RWPE1 (cell line): ENCODE results near the gene SHISA7.

Experiments used
- CTCF ChIA-PET: fragments of 350-600 bp; sonication (Branson Sonifier 250); formaldehyde crosslinking; extraction: SDS; loops from one replicate; lab custom pipeline; 2021; lab: Yijun Ruan, JAX
- POLR2A ChIA-PET: fragments of 400-600 bp; formaldehyde crosslinking; extraction: SDS; loops from one replicate; lab custom pipeline; 2020; ENCODE audit warnings: antibody characterized with exemption; ENCODE audit not compliant: low non-redundant PET; lab: Yijun Ruan, JAX
- DNase-seq: peaks from one replicate; pipeline ENCODE4 v3.0.0; 2012; ENCODE audit warnings: low spot score
- H3K27ac ChIP-seq: fragments of 450-650 bp; 2 replicates; pipeline ENCODE4 v1.5.1; 2017
- TF ChIP-seq, protein P1 (sequence below): fragments of 450-650 bp; conservative IDR thresholded peaks from 2 replicates; pipeline ENCODE4 v1.5.1; 2017; ENCODE audit warnings: low read depth, mild to moderate bottlenecking

Gene SHISA7

DNA sequence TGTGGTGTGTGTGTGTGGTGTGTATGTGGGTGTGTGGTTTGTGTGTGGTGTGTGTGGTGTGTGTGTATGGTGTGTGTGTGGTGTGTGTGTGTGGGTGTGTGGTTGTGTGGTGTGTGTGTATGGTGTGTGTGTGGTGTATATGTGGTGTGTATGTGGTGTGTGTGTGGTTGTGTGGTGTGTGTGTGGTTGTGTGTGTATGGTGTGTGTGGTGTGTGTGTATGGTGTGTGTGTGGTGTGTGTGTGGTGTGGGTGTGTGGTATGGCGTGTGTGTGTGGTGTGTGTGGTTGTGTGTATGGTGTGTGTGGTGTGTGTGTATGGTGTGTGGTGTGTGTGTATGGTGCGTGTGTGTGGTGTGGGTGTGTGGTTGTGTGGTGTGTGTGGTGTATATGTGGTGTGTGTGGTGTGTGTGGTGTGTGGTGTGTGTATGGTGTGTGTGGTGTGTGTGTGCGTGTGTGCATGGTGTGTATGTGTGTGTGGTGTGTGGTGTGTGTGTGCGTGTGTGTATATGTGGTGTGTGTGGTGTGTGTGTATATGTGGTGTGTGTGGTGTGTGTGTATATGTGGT lies 8.7 kb downstream of the SHISA7 start:
- CTCF ChIA-PET: no interaction called here

DNA sequence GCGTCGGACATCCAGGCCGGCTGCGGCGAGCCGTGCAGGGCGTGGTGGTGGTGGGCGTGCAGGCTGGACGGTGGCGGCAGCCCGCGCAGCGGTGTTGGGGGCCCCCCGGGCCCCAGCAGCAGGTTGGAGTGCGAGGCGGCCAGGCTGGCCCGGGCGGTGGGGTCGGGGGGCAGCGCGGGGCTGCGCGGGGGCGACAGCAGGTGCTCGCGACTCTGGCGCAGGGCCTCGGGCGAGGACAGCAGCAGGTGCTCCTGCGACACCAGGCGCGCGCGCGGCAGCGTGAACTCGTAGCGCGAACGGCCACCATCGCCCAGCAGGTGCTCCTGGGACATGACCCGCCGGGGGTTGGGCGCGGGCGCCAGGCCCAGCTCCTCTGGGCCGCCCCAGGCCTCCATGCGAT lies 9.8 kb downstream of the SHISA7 start:
- CTCF ChIA-PET: no interaction called here
- POLR2A ChIA-PET: no interaction called here
- TF ChIP-seq, protein P1, sequence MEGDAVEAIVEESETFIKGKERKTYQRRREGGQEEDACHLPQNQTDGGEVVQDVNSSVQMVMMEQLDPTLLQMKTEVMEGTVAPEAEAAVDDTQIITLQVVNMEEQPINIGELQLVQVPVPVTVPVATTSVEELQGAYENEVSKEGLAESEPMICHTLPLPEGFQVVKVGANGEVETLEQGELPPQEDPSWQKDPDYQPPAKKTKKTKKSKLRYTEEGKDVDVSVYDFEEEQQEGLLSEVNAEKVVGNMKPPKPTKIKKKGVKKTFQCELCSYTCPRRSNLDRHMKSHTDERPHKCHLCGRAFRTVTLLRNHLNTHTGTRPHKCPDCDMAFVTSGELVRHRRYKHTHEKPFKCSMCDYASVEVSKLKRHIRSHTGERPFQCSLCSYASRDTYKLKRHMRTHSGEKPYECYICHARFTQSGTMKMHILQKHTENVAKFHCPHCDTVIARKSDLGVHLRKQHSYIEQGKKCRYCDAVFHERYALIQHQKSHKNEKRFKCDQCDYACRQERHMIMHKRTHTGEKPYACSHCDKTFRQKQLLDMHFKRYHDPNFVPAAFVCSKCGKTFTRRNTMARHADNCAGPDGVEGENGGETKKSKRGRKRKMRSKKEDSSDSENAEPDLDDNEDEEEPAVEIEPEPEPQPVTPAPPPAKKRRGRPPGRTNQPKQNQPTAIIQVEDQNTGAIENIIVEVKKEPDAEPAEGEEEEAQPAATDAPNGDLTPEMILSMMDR: no peak
- no peak overlapping the region for H3K27ac ChIP-seq
- no peak for DNase-seq

More for the DNA sequence above, 8.7 kb downstream of the SHISA7 start:
- H3K27ac ChIP-seq: no peak overlapping the region
- POLR2A ChIA-PET: no interaction called here
- no peak for DNase-seq
- TF ChIP-seq, protein P1: no peak

DNA sequence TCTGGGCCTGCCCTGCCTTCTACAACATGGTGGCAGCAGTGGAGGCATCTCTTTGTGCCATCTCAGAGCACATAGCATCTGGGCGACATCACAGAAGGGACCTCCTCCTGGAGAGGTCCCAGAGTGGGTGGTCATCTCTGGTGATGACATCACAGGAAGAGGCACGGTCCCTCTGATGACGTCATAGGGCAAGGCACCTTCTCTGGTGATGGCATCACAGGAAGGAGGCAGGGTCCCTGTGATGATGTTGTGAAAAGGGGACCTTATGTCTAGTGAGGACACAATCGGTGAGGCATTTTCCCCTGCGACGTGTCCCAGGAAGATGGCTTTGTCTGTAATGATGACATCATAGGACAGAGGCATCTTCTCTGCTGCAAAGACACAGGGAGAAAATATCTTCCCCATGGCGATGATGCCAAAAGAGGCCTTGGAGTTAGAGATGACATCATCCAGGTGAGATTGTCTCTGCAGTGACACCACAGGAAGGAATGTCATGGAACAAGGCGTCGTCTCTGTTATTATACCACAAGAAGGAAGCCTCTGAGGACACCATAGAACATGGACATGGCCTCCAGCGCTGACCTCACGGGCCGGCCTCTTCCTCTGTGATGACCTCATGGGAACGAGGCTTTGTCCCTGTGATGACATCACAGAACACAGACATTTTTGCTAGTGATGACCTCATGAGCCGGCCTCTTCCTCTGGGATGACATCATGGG lies 10.7 kb downstream of the SHISA7 start:
- ChIA-PET POLR2A (no interaction called here), CTCF (no interaction called here)
- H3K27ac ChIP-seq: no peak overlapping the region
- TF ChIP-seq, protein P1: no peak
- no peak for DNase-seq

DNA sequence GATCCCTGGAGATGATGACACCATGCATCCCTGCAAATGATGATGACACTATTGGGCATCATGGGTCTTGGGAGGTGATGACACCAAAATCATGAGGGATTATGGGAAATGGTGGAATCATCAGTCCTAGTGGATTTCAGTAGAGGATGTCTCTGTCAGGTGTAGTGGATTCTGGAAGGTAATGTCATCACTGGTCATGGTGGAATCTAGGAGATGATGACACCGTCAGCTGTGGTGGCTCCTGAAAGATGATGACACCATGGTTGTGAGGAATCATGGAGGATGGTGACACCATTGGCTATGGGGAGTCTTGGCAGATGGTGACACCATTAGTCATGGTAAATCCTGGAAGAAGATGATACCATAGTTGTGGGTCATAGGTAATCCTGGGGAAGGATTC lies 11.9 kb downstream of the SHISA7 start:
- CTCF ChIA-PET: no interaction called here

DNA sequence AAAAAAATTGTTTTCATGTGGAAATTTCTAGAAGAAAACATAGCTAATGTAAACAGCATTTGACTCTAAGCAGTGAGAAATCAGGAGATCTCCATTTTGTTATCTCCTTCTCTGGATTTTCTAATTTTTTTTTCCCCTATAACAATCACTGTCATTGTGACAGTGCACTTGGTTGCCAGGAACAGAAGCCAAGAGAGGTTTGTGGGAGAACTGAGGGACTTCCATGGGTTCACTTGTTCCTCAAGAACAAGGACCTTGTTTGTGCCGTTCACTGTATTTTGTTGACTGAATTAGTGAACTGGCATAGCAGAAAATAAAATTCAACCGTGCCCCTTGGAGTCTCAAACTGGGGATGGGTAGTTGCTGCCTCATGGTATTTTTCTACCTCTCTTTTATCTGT lies 17.1 kb downstream of the SHISA7 start:
- no peak overlapping the region for H3K27ac ChIP-seq
- CTCF ChIA-PET: no interaction called here
- POLR2A ChIA-PET: no interaction called here
- TF ChIP-seq, protein P1: no peak
- no peak for DNase-seq

More for the DNA sequence above, 11.9 kb downstream of the SHISA7 start:
- DNase-seq: no peak
- TF ChIP-seq, protein P1: no peak
- POLR2A ChIA-PET: no interaction called here
- no peak overlapping the region for H3K27ac ChIP-seq

DNA sequence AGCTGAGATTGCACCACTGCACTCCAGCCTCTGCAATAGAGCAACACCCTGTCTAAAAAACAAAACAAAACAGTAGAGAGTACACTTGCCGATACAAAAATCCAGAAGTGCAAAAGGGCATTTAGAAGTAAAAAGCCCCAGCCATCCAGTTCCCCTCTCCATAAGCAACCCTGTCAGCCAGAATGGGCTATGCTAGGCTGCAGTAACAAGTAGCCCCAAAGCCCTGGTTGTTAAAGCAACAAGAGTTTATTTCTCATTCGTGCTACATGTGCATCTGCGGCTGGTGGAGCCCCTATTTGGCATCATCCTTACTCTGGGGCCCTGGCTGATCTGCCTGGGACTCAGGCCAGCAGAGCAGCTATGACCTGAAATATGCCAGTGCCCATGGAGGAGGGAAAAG lies 18.6 kb downstream of the SHISA7 start:
- no peak overlapping the region for H3K27ac ChIP-seq
- no peak for DNase-seq
- ChIA-PET POLR2A (no interaction called here), CTCF (interaction anchor here (0.6 kb wide), 1 partner anchor 122 kb away, joined by 3 read pairs; no protein-coding TSS in a partner anchor)
- TF ChIP-seq, protein P1: no peak
